GM12891 (cell line): ENCODE data around the gene GRM8.

Experiments
- POLR2A ChIP-seq: IDR thresholded peaks from 2 replicates; pipeline ENCODE4 v1.6.1; 2011; ENCODE audit warnings: low read depth, low read length, control low read depth
- POLR2AphosphoS5 ChIP-seq: IDR thresholded peaks from 2 replicates; pipeline ENCODE4 v1.6.1; 2011; ENCODE audit warnings: low read depth, low read length, control low read depth
- SPI1 ChIP-seq: IDR thresholded peaks from 2 replicates; pipeline ENCODE4 v1.6.1; 2011; ENCODE audit warnings: low read depth, low read length, control low read depth
- TAF1 ChIP-seq: IDR thresholded peaks from 2 replicates; pipeline ENCODE4 v1.6.1; 2011; ENCODE audit warnings: low read depth, low read length, control low read depth

GRCh38 chr7:126979722-126980121 is 273.0 kb downstream of the GRM8 start:
- TF ChIP-seq POLR2A, result no peak
- no peak for TF ChIP-seq POLR2AphosphoS5
- TF ChIP-seq SPI1, result no peak
- no peak for TF ChIP-seq TAF1
